NCI-H748 (cell line): ENCODE results near the gene SMU1.
A peak's percentile ranks its signal among the peaks of the same experiment; 100 is the strongest.
"Not testable (repeated sequence)": the region's sequence is repeated elsewhere in the genome, so short reads cannot be mapped to it uniquely, and the experiment has no call there.

ENCODE experiments used
- DNase-seq: peaks from one replicate; lab custom pipeline; 2025; ENCODE audit not compliant: unreplicated experiment; lab: John Stamatoyannopoulos, UW

The SMU1 gene

GRCh38 chr9:33105959-33106358, 29.5 kb upstream of the SMU1 start:
- DNase-seq = no peak

DNA sequence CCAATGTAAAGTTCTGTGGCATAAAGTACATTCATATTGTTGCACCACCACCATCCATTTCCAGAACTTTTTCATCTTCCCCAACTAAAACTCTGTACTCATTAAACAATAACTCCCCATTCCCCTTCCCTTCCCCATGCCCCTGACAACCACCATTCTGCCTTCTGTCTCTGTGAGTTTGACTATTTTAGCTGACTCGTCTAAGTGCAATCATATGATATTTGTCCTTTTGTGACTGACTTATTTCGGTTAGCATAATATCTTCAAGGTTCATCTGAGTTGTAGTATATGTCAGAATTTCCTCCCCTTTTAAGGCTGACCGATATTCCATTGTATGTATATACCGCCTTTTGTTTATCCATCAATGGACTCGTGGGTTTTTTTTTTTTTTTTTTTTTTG, 29.0 kb upstream of the SMU1 start:
- no peak for DNase-seq

DNA sequence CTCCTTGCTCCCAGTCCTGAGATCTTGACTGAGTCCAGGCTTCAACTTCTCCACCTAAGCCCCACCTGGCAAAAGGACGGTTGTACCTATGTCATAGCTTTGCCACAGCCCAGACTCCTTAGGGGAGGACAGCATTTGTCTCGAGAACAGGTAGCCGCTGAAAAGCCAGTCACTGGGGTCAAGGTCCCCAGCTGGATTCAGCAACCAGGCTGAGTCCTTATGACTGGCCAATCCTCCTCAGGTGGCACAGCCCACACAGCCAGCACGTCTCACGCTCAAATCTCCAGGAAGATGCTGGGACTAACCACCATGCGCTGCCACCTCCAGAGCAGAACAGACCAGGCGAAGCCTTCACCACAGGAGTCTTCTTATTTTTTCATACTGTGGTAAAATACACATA, 27.9 kb upstream of the SMU1 start:
- no peak for DNase-seq

GRCh38 chr9:33103501-33104281, 27.2 kb upstream of the SMU1 start:
- DNase-seq = peak; percentile 18

DNA sequence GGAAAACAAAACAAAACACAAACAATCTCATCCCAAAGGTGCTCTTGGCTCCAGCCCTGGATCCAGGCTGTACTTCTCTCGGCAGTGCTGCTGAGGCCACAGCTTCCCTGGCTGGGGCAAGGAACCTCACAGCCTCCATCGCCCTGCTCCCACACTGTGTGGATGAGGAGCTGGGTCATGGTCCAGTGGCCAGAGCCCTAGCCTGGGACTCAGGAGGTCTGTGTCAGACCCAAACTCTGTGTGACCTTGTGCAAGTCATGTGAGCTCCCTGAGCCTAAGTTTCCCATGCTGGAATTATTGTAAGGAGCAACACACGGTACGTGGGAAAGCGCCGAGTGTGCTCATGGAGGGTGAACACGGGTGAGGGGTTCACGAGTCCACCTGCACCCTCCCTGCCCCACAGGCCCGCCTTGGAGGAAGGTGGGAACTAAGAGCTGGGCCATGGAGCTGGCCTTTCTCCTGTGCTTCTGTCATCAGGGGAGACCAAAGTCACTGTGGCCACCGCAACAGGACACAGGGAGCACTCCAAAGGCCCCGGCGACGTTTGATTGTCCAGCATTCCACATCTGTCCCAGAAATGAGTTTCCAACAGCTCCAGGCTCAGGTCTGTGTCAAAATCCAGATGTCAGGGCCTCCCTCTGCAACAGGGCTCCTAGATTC, 26.2 kb upstream of the SMU1 start:
- no peak for DNase-seq

- no peak for DNase-seq
Measured at GRCh38 chr9:33101104-33101951, 24.9 kb upstream of the SMU1 start.

GRCh38 chr9:33099754-33100153, 23.3 kb upstream of the SMU1 start:
- DNase-seq = no peak

GRCh38 chr9:33097192-33097591, 20.7 kb upstream of the SMU1 start:
- no peak for DNase-seq

GRCh38 chr9:33092634-33093033, 16.2 kb upstream of the SMU1 start:
- DNase-seq = no peak

GRCh38 chr9:33085672-33086071, 9.2 kb upstream of the SMU1 start:
- DNase-seq = not testable (repeated sequence)

- no peak for DNase-seq
Measured at GRCh38 chr9:33082538-33083326, 6.3 kb upstream of the SMU1 start.

DNA sequence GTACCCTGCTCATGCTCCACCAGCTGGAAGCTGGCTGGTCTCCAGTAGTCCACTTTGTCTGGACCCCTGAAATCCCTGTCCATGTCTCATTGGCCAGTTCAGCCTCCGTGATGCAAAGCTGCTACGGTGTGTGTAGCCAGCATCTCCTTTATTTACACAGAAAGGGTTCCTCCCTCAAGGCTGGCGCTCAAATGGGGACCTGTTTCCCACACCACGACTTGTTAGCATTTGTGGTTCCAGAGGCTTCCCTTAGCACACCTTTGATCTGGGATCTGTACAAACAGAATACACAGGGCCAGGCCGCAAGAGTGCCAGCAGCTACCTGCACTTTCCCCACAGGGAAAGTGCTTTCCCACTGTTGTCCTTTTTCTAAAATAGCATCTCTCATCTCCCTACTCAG, 5.7 kb upstream of the SMU1 start:
- no peak for DNase-seq

DNA sequence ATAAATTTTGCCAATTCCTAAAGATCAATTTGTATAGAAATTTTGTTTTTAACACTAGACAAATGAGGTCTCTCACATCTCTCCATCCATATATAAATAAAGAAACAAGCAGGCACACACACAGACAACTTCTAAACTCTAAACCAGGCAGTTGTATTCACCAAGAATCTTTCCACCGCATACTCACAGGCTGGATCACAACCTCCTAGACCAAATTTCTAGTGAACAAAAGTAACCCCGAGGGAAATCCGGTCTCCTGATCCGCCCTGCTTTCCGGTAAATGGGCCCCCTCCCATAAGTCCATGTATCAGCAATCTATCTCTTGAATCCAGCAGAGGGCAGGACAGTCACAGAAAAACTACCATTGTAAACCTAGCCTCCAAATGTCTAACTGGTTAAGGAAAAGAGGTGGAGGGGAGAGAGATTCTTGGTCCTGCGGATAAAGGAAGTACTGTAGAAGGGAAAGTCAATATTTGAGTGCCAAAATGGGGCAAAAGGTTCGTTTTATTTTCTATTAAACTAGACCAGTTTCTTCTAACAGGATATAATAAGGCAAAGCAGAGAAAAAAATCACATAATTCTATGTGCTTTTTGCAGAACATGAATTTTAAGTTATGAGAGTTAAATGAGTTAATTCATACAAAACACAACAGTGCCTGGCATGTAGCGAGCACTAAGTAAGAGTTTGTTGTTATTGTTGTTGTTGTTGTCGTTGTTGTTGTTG, 4.8 kb upstream of the SMU1 start:
- DNase-seq = peak; percentile 82

DNA sequence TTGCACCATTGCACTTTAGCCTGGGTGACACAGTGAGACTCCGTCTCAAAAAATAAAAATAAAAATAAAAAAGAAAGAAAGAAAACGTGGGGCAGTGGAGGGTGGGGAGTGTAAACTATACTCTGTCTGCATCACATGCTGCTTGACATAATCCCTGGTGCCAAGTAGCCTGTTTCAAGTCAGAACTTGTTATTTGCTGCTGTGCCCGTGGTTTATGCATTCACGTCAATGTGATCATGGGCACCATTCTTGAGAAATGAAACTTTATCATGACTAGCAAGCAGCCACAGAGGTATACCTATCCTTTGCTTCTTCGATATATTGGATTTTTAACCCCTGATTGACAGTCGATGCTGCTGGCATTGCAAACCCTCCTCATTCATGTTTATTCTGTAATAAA, 4.1 kb upstream of the SMU1 start:
- DNase-seq = no peak

DNA sequence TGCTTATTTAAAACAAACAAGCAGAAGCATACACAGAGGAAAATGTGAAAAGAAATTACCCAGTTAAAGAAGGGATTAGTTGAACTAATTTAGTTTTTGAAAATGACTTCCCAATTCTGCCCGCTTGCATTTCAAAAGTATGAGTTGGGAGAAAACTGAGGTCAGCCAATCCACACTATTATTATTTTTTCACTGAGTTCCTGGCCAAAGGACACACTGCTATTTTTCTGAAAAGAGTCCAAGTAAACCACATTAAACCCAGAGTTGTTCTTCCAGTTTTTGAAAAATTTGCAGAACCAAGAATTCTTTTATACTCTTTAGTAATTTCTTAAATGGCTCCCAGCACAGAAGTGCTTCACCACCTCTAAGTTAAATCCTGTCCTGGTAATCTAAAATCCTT, 7.5 kb downstream of the SMU1 start:
- DNase-seq = no peak

DNA sequence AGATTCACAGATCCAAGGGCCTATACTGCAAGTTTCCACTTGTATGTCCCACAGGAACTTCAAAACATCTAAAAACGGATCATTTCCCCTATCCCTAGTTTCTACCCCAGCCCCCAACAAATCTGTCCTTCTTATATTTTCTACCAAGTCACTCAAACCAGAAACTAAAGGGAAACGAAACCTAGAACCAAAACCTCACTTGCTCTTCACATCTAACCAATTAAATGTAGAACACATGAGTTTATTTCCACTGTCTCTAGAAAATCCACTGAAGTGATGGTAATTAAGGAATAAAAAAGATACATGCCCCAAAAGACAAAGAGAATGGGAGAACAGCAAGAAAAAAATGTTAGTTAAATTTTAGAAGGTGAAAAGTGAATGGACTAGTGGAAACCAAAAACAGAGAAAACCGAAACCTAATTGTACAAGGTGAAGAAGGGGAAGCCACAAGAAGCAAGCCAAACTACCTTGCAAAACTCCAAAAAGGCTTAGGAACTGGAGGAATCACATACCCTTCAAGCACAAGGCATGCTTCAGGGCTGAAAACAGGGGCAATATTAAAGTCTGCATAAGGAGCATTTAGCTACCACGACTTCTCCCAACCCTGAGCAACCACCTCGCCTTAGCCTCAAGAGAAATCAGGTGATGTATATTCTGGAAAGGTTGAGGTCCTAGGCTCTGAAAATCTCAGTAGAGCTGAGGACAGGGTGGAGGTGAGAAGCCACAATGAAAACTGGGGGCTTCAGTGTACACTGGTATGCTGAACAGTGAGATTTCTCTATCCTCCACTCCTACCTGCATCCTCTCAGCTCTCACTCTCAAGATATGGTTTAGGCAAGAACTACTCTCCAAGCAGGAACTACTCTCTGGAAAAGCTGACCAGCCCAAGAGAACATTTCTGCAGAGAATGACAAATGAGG, 11.1 kb downstream of the SMU1 start:
- DNase-seq = no peak

DNA sequence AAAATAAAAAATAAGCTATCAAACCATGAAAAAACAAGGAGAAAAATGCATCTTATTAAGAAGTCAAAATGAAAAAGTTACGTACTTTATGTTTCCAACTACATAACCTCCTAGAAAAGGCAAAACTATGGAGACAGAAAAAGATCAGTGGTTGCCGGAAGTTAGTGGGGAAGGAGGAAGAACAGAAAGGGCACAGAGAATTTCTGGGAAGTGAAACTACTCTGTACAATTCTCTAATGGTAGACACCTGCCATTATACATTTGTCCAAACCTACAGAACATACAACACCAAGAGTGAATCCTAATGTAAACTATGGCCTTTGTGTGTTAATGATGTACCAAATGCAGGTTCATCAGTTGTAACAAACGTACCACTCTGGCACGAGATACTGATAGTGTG, 25.3 kb downstream of the SMU1 start:
- no peak for DNase-seq

- no peak for DNase-seq
Measured at GRCh38 chr9:33049680-33050361, 26.7 kb downstream of the SMU1 start.

GRCh38 chr9:33048054-33048465, 28.4 kb downstream of the SMU1 start:
- no peak for DNase-seq
